ENCODE results near the gene DGKQ. TPM values are rescaled to one million over a fixed set of nuclear protein-coding genes. Genes with fewer than 3 reads are reported as not detected.

DGKQ gene
- total and polyA plus RNA-seq, 2 of the 13 experiments (the other 11 are each of a cell fraction or from before 2014, with no cell fraction given) = 4.5 to 7.2 TPM

- TF ChIP-seq BATF2 (CRISPR knock-in tag; IDR thresholded peaks at IDR 0.05) (0 out of 2 replicates have a peak, but pooled peaks have one; percentile 11), HES4 (CRISPR knock-in tag; IDR thresholded peaks at IDR 0.05; ENCODE audit: borderline replicate concordance) (peak; percentile 48; the same call in 1 of the 2 replicates), ZNF446 (CRISPR knock-in tag; IDR thresholded peaks at IDR 0.05) (peak; percentile 24; the same call in 1 of the 2 replicates), CSRNP2 (CRISPR knock-in tag; conservative IDR thresholded peaks at IDR 0.05; ENCODE audit: low read depth) (no peak)
- TF ChIP-seq, protein P1, sequence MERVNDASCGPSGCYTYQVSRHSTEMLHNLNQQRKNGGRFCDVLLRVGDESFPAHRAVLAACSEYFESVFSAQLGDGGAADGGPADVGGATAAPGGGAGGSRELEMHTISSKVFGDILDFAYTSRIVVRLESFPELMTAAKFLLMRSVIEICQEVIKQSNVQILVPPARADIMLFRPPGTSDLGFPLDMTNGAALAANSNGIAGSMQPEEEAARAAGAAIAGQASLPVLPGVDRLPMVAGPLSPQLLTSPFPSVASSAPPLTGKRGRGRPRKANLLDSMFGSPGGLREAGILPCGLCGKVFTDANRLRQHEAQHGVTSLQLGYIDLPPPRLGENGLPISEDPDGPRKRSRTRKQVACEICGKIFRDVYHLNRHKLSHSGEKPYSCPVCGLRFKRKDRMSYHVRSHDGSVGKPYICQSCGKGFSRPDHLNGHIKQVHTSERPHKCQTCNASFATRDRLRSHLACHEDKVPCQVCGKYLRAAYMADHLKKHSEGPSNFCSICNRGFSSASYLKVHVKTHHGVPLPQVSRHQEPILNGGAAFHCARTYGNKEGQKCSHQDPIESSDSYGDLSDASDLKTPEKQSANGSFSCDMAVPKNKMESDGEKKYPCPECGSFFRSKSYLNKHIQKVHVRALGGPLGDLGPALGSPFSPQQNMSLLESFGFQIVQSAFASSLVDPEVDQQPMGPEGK (CRISPR knock-in tag; IDR thresholded peaks at IDR 0.05) = 0 out of 2 replicates have a peak, but pooled peaks have one; percentile 46
These were observed 37.1 kb upstream of the DGKQ start (continued) for GRCh38 chr4:1010395-1011021.
